ENCODE measurements around the gene SLC9C1.

SLC9C1 gene

DNA sequence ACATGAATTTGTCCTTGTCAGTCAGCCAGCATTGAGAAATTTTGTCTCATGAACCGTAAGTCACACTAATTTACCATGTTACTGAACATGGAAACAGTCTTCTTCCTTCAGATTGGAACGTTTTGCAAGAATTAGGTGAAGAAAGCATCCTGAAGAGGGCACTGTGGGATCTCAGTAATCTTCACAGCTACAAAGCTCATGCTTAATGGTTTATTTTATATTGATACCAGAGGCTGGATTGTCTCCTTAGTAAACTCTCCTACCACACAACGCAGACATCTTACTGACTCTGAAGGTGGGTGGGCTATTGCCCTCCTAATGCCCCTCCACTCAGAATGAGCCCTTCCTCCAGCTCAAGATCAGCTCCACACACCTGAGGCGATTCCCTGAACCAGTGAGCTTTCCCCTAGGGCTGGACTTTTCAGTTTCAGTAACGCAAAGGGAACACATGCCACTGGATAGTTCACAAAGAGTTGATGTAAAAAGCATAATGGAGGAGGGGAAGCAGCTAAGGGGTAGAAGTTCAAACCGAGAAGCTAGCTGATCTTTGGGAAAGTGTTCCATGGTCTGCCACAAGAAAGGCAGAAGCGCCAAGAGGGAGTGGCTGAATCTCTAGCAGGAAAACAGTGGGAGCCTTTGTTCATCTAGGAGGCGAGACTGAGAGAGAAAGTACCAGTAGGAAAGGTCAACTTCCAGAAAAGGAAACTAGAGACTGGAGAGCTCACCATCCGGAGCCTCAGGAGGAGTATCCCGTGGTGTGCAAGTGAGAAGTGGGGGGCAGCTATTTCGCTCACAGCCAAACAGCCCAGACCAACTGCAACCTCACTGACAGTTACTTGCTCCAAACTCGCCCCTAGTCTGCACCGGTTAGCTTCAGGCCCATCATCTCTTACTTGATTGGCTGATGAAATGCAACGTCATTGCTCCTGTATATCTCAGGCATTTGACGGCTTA lies at the start of gene SLC9C1:
TSS of gene SLC9C1 (minus strand) at position 849 of the 954 bp plus-strand sequence. CDS start 7,425 bp downstream, outside the sequence.
- DNase-seq: peak; percentile 66

DNA sequence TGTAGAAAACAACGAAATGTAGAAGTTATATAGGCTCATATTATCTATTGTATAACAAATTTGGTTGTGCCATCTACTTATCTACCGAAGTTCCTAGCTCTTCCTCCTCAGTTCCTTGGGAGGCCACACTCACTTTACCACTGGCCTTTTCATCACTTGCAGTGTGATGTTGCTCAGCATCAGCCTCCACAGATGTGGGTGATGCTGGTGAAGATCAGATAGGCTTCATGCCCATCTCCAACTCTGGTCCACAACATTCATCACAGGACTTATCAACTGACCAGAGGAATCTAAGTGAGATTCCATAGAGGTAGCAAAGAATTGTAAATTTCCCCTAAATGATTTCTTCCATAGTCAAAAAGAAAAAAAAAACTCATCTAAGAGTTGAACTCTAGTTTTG lies 47.4 kb upstream of the SLC9C1 start:
- DNase-seq: no peak

DNA sequence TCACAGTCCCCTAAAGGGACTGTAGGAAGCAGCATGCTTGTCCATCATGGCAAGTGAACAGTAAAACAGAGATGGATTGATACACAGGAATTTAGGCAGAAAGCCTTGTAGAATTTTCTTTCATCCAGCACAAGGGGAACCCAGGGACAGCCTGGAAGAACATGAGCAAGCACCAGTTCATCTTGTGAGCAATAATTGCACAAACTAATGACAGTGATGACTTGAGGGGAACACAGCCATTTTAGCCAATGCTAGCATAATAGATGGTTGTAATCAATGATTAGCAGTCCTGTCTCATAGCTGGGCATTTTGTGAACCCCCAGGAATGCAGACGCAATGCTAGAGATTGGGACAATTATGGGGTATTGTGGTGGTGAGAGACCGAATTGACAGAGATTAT lies 45.6 kb upstream of the SLC9C1 start:
- no peak for DNase-seq

DNA sequence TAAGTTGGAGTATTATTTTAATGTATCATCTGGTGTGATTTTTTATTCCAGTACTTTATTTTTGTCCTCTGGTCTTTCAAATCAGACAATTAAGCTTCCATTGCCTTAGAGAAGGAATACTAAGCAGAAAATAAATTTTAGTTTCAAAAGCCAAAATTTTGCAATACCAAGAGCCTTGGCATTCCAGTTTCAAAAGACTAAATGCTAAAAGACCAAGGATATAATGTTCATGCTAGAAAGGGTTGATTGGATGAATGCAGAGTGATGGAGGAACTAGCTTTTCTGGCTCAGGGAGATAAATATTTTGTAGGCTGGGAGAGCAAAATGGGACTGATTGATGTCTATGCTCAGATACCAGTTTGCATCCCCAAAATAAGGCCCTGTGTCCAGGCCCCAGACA lies 45.1 kb upstream of the SLC9C1 start:
- no peak for DNase-seq

DNA sequence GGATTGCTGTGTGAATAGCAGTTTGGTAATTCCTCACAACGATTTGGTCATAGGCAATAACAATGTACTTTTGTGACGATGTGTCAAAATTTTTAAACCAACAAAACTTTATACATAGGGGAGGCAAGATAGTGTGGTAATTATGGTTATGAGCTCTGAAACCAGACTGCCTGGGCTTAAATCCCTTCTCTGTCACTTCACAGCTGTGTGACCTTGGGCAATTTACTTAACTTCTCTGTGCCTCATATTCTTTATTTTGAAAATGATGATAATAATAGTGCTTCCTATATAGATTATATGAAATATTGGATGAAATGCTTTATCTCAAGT lies 44.7 kb upstream of the SLC9C1 start:
- DNase-seq: no peak

DNA sequence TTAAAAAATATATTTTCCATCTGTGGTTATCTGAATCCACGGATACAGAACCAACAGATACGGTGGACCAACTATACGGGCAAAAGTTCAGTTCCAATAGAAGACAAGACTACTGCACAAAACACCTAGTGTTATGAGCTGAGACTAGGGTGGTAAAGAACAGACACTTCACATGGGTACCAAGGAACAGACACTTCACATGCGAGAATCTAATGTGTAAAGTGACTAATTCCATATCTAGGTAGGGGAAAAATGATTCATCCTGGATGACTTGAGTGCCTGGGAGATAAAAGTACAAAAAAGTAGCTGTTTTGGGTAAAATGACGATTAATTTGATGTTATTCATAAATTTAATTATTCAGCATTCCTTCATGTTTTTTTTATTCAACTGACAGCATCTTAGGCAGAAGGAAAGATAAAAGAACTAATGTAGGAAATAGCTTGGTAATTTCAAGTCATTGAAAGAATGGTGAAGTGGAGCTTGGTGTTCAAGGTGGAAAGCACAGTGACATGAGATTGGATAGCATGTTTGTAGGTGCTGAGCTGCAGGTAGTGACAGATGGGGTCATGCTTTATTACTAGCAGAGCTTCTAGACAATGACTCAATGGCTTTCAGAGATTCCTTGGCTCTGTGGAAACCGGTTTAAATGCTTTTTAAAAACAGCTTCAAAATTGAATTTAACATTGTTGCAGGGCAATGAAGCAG lies 44.2 kb upstream of the SLC9C1 start:
- no peak for DNase-seq

DNA sequence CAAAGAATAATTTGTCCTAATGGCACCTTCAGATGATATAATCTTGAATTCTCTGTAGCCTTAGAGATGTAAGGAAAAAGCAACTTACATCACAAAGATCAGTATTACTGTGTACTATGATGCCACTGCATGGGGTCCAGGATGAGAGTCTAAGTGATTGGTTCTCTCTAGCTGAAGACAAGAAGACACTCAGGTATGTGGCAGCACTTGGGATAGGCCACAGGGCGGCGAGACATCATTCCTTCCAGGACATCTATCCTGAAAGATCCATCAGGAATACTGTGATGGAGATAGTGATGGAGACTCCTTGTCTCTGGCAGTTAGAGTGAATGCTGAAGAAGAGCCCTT lies 41.4 kb upstream of the SLC9C1 start:
- no peak for DNase-seq

DNA sequence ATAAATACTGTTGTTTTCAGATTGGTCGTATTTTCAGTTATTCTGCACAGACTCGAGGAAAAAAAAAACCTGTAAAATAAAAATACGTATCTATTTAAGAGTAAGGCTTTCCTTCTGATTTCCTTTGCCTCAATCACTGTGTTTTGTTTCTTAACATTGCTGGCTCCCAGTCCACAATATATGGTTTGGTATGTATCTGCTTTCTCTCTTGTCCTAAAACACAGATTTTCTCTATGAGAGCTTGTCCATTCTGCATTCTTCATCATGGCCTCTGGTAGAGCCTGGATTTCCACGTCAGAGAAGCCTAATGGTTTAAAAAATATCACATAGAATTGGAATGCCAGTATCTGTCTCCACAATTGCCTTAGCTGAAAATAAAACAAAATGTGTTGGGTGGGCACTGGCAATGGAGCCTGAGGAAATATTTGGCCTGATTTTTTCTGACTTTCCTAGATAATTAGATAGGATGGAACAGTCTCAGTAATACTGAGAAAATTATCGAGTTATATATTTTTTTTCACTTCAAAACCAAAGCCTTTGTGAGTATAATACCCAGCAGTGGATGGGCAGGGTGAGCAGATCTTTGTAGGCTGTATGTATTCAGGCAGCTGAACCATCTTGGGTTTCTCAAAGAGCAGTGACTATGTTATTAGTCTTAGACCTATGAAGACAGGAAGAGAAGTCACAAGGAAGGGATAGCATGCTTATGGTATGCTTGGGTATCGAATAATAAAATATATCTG lies 40.8 kb upstream of the SLC9C1 start:
- no peak for DNase-seq

DNA sequence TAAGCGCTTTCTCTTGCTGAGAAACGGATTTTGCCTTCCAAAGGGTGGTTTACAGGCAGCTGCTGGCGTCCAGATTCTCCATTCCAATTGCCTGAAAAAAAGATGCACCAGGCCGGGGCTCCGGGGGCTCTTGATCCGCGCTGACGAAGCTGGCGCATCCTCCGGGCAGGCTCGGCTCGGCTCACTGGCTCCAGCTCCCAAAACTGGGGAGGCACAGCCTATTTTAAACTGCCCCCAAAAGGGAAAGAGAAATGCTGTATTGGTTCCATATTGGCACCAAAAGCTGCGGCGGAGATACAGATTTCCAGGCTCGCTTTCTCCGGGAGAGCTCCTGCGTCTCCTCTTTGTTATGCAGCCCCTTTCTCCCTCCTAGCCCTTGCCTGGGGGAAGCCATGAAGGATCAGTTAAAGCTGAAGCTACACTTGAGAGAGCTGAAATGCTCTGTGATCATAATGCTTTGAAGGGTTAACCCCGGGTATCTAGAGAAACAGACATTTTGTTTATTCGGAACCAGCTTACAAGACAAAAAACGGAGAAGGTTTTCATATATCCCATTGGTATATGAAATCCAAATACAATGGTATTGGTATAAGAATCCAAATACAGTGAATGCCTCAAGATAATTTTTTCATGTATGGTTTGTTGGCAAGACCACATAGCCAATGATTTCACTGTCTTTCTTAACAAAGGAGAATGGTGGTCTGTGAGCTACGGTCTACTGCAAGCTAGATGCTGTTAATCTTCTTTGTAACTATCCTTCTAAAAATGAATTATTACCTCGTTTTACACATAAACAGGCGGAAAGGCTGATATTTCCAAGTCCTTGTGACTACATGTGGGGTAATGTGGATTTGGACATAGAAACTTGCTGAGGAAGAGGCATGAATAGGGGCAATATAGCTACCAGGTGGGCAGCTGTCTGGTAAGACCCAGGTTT lies 39.6 kb upstream of the SLC9C1 start:
- peak; percentile 93 for DNase-seq

DNA sequence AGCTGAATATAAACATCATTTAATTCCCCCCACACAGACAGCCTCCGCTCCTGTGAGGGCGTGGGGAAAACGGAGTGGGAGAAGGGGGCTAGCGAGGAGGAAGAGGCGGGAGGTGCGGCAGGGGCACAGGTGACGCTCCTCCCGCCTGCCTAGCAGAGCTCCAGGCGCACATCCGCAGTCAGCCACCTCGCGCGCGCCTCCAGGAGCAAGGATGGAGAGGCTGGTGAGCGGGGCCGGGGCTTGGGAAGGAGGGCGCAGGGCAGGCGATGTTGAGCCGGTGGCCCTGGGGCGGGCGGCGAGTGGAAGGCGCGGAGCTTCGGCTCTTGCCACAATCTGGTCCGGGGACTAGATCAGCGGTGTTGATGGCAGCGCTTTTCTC lies 39.0 kb upstream of the SLC9C1 start, which contains the start of gene CD200:
TSS of gene CD200 (plus strand) at position 155 of the 379 bp plus-strand sequence. CDS start at position 212, 57 bp downstream.
- DNase-seq: peak; percentile 92

DNA sequence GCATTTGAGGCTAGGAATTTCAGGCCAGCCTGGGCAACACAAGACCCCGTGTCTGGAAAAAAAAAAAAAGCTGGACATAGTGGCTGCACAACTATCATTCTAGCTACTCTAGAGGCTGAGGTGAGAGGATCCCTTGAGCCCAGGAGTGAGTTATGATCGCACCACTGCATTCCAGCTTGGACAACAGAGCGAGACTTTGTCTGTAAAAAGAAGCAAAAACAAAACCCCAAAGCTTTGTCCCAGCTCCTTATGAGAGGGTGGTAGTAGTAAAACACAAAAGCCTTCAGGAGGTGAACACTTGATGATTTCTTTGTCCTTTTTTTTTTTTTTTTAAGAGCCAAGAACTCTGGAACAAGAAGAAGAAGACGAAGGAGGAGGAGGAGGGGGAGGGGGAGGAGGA lies 37.8 kb upstream of the SLC9C1 start:
- no peak for DNase-seq

DNA sequence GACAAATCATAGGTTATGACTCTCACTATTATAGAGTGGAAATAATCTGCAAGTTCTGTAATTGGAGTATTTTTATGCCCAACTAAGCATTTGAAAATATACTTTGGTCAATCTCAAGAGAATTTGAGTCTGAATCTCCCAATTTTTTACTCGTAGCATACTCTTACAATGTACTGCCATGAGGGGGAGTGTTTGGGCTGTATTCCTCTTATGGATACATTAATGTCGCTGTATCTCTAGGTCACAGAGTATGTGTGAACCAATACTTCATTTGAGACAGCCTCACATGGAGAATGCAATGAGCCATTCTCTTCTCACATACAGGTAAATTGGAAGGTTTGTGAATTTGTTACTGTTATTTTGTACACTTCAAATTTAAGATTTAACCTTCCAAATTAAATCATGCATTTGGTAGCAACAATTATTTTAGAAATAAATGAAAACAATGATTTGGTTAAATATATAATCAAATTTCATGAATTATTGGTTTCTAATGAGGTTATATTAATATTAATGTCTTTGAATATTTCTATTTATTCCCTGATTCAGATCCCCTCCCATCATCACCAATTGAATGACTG lies 33.4 kb upstream of the SLC9C1 start:
- DNase-seq: no peak

DNA sequence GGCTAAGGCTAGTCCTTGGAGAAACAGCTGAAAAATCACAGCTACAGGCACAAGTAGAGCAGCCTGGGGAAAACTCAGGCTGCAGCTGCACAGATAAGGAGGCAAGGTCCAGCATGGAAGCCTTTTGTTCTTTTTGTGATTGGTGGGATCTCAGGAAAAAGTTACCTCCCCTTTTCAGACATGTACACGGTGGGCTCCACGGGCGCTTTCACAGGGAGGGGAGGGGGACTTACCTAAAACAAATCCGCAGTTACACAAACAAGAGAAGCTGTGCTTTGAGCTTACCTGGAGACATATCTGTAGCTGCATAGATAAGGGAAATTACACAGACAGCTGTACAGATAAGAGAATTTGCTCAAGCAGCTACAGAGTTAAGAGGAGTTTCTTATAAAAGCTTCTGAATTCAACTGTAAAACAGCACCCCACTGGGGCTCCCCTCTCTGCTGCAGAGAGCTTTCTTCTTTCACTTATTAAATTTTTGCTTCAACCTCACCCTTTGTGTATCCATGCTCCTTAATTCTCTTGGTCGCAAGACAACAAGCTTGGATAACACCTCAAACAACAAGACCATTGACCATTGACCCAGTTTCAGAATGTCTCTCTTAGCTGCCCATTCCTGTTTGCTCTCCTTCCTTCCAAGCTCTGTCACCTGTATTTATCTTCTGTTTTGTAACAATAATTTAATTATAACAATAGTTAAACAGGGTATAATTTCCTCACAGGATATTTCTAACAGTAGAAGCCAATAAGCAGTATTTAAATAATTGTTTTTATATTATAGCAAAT lies 28.0 kb upstream of the SLC9C1 start:
- DNase-seq: peak; percentile 28

DNA sequence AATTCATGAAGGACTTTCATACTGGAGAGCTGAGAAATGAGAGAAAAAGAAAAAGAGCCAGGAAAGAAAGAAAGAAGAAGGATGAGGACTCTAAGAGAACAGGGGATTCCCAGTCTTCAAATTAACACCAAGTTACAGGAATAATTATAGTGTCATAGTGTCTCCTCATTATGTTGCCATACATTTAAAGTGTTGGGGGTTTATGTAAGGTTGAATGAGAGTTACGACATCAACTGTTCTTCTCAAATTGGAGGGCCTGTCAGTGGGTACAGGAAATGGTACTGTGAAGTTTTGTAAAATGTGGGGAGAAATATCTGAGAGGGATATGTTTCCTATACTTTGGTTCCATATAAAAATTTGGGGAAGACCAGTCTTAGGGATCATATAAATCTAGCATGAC lies 26.7 kb upstream of the SLC9C1 start:
- no peak for DNase-seq

DNA sequence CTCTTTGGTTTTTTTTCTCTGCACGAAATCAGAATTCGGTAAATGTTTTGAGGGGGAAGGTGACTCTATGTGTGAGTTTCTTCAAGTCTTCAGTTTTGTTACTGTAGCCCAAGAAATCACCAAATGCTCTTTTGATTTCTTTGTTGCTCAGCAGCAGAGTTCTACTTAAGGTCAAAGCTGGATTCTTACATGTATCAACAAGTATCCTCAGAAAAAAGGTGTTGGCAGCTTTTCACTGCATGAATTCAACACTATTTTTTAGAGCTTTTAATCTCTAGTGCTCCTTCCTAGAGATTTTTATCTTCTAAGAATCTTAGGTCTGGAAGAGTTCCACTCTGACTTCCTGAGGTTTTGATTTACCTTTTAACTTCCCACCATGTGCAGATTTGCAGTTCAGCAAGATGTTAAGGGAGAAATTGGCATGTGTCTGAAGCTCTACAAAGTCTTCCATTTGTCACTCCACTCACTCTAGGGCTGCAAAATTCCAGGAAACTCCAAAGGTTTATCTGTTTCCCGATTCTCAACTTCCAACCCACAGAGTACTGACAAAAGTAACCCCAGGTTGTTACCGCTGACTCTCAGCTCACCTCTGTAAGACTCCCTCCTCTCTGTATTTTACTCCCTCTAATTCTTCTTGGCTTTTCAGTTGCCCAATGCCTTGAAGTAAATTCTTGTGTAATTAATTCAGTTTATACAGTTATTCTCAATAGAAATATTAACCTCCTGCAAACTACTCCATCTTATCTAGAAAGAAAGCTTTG lies 25.7 kb upstream of the SLC9C1 start:
- DNase-seq: no peak

DNA sequence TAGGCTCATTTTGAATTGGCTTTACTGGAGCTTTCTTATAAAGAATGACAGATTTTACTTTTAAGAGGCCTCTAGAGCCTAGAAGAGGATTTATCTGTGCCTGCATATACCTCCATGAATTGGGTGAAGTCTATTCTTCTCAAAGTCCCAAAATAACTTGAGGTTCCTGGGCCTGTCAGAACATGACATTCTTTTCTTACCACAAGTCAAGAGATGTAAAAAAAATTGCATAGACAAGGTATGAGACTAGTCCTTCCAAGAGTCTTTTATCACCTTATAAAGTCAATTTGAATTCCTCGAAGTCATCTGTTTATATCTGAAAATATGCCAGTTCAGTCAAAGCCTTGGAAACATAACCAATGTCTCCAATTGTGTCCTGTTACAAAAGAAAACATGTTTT lies 21.8 kb upstream of the SLC9C1 start:
- DNase-seq: no peak

DNA sequence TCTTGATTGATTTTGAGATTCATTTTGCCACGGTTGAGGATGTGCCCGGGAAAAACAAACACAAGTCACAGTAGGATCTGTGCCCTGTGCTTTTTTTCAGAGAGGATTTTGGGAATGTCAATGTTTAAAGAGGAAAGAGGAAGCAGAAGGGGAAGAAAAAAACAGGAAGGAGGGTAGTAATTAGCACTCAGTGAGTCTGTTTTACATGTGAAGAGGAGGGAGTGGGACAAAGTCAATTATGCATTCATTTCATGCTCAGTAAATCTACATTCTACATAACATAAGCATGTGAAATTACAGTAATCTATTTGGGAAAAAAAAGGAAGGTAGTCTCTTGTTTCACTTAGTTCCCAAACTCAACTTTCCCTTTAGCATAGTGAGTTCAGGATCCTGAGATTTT lies 20.6 kb upstream of the SLC9C1 start:
- no peak for DNase-seq

DNA sequence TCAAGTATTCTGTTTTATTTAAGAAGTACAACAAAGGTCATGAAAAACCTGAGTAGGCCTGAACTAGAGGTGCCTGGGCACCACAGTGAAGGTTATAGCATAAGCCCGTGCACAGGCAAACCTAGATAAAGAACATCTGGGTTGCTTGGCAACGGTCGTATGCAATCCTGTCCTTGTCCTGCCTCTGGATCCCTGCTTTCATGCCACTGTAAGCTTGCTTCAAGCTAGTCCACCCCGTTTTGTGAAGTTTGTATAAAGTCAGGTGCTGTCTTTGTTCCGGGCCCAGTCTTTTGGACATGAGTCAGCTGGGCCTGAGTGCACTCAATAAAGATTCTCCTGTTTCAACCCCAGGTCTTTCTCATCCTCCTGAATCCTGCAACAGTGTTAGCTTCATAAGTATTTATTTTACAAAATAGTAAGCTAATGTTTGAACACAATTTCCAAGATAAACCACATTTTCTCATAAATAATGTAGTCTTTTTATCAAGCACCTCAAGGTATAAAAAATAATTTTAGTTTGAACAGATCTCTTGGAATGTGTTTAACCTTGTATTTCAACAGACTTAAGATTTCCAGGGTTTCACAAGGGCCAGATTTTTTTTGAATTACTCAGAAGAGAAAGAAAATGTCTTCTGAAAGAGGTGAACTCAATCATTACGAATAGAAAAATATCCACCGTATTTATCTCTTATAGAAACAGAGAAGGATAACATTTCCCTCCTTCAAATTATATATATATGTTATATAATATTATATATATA lies 14.3 kb upstream of the SLC9C1 start:
- peak; percentile 30 for DNase-seq

DNA sequence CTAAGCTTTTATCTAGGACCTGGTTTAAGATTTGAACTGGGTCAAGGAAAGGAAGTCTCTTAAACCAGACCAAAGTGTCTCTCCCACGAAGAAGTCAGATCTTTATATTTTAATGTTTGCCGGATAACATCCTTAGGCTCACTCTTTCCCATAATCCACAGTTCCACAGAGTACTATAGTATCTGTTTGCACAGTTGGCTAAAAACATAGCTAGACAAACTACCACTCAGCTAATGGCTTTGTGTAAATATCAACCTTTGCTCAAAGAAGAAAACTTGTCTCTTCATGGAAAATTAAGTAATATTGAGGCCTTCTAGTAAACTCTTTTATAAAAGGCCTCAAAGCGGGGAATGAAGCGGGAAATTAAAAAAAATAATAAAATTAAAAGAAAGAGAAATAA lies 13.5 kb upstream of the SLC9C1 start:
- DNase-seq: no peak

DNA sequence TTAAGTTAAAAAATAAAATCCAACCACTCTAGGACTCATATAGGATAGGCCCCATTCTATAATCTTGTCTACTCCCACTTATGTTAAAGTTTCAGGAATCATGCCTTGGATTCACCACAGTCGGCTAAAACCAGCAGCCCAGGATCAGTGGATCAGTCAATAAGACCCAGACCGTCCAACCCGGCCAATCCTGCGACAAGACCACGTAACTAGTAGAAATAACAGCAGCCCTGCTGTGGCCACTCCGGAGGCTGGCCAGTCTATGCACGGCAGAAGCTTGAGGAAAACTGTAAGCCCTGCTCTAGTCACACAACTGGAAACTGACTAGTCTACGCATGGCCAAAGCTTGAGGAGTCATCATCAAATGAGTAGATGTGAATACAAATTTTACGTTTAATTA lies 12.8 kb upstream of the SLC9C1 start:
- no peak for DNase-seq
